ENCODE data around the gene DCAF12.

Gene DCAF12

DNA sequence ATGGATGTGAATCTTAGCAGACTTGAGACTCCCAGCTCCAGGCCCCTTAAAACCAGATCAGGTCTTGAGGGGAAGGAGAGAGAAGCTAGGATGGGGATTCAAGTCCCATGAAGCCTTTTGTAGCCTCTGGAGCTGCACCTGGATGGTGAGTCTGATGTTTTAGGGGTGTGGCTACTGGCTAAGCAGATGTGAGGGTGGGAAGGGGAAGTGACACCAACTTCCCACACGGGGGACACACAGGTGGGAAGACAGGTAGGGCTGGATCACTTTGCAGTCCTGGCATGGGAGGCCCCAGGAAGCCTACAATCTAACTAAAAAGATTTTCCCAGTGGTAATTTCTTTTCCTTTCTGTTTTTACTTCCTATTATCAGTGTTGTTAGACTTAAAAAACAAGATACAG, 39.1 kb downstream of the DCAF12 start:
- H3K27me3 ChIP-seq (ENCODE audit: insufficient read depth, poor library complexity, severe bottlenecking): no peaks in the 10 kb centered on the region
- H3K4me3 ChIP-seq (replicated peaks; ENCODE audit: insufficient read depth, low read length): no peak overlapping the region
- no peak for DNase-seq (ENCODE audit: low read depth in 1 of 2, low spot score in 1 of 2)
- TF ChIP-seq GABPA (IDR thresholded peaks at IDR 0.05; ENCODE audit: low read depth) (no peak), SPI1 (IDR thresholded peaks at IDR 0.05; ENCODE audit: borderline replicate concordance, low read depth) (no peak), POLR2AphosphoS5 (IDR thresholded peaks at IDR 0.05; ENCODE audit: low read depth) (no peak)
- TF ChIP-seq, protein P1, sequence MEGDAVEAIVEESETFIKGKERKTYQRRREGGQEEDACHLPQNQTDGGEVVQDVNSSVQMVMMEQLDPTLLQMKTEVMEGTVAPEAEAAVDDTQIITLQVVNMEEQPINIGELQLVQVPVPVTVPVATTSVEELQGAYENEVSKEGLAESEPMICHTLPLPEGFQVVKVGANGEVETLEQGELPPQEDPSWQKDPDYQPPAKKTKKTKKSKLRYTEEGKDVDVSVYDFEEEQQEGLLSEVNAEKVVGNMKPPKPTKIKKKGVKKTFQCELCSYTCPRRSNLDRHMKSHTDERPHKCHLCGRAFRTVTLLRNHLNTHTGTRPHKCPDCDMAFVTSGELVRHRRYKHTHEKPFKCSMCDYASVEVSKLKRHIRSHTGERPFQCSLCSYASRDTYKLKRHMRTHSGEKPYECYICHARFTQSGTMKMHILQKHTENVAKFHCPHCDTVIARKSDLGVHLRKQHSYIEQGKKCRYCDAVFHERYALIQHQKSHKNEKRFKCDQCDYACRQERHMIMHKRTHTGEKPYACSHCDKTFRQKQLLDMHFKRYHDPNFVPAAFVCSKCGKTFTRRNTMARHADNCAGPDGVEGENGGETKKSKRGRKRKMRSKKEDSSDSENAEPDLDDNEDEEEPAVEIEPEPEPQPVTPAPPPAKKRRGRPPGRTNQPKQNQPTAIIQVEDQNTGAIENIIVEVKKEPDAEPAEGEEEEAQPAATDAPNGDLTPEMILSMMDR (IDR thresholded peaks at IDR 0.05; ENCODE audit: insufficient read depth, low read length): no peak
- TF ChIP-seq, protein P2, sequence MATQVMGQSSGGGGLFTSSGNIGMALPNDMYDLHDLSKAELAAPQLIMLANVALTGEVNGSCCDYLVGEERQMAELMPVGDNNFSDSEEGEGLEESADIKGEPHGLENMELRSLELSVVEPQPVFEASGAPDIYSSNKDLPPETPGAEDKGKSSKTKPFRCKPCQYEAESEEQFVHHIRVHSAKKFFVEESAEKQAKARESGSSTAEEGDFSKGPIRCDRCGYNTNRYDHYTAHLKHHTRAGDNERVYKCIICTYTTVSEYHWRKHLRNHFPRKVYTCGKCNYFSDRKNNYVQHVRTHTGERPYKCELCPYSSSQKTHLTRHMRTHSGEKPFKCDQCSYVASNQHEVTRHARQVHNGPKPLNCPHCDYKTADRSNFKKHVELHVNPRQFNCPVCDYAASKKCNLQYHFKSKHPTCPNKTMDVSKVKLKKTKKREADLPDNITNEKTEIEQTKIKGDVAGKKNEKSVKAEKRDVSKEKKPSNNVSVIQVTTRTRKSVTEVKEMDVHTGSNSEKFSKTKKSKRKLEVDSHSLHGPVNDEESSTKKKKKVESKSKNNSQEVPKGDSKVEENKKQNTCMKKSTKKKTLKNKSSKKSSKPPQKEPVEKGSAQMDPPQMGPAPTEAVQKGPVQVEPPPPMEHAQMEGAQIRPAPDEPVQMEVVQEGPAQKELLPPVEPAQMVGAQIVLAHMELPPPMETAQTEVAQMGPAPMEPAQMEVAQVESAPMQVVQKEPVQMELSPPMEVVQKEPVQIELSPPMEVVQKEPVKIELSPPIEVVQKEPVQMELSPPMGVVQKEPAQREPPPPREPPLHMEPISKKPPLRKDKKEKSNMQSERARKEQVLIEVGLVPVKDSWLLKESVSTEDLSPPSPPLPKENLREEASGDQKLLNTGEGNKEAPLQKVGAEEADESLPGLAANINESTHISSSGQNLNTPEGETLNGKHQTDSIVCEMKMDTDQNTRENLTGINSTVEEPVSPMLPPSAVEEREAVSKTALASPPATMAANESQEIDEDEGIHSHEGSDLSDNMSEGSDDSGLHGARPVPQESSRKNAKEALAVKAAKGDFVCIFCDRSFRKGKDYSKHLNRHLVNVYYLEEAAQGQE (IDR thresholded peaks at IDR 0.05; ENCODE audit: insufficient replicate concordance, low read depth): no peak
- H3K27ac ChIP-seq (replicated peaks): no peak overlapping the region

DNA sequence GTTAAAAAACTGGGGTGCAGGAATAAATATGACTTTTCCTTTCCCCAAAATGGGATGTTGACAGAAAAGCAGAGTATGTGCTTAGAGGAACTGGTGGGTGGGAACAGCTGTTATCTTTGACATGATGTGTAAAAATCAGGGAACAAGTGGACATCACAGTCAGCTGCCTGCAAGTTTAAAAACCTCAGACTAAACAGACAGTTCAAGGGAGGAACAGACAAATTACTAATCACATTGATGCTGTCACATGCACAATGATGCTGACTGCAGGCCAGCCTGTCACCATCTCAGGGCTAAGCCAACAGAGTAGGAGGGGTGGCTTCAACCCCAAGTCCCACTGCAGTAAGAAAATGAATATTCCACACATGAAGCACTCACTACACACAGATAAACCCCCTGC, 39.6 kb downstream of the DCAF12 start:
- no peak for DNase-seq (ENCODE audit: low read depth in 1 of 2, low spot score in 1 of 2)
- Histone ChIP-seq H3K27ac (replicated peaks) (no peak overlapping the region), H3K4me3 (replicated peaks; ENCODE audit: insufficient read depth, low read length) (no peak overlapping the region), H3K27me3 (ENCODE audit: insufficient read depth, poor library complexity, severe bottlenecking) (no peaks in the 10 kb centered on the region)
- TF ChIP-seq, protein P1 (IDR thresholded peaks at IDR 0.05; ENCODE audit: insufficient read depth, low read length): no peak
- TF ChIP-seq GABPA (IDR thresholded peaks at IDR 0.05; ENCODE audit: low read depth) (no peak), SPI1 (IDR thresholded peaks at IDR 0.05; ENCODE audit: borderline replicate concordance, low read depth) (no peak), POLR2AphosphoS5 (IDR thresholded peaks at IDR 0.05; ENCODE audit: low read depth) (no peak)
- TF ChIP-seq, protein P2 (IDR thresholded peaks at IDR 0.05; ENCODE audit: insufficient replicate concordance, low read depth): no peak

DNA sequence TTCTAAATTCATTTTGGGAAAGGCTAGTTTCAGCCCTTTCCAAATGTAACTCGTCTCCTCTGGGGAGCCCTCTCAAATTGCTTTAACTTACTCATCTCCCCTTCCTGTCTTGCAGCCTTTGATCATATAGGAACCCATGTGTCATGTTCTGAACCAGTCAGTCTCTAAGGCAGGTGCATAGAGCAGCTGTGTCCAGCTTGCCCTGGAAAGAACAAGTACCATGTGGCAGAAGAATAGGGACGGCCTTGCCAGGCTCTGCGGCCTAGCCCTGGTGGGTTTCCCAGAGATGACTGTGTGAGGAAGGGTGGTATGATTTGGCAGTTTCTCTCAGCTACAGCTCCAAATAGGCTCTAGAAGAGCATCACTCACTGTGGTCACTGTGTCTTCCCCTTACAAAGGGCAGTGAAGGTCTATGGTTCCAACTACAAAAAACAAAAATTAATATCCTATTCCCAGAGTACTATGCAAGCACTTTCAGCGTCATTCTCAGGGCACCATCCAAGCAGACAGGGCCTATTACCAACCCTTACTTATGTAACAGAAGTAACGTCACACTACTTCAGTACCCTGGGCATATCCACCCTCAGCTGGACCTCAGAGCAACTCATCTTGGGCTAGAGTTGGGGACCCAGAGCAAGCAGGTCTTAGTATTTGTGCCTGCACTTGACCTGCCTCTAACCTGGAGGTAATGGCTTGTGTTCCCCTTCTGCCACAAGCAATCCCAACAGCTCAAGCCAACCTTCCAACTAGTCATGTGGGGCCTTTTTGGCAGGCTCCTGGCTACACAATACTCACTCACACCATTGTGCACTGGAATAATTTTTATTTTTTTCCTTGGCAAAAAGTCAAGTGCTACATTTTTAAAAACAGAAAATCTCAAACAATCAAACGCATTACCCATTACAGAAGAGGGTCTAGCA, 40.7 kb downstream of the DCAF12 start:
- TF ChIP-seq SPI1 (IDR thresholded peaks at IDR 0.05; ENCODE audit: borderline replicate concordance, low read depth) (no peak), POLR2AphosphoS5 (IDR thresholded peaks at IDR 0.05; ENCODE audit: low read depth) (no peak), GABPA (IDR thresholded peaks at IDR 0.05; ENCODE audit: low read depth) (no peak)
- TF ChIP-seq, protein P2 (IDR thresholded peaks at IDR 0.05; ENCODE audit: insufficient replicate concordance, low read depth): no peak
- TF ChIP-seq, protein P1 (IDR thresholded peaks at IDR 0.05; ENCODE audit: insufficient read depth, low read length): no peak
- no peak overlapping the region for H3K27ac ChIP-seq (replicated peaks)
- no peaks in the 10 kb centered on the region for H3K27me3 ChIP-seq (ENCODE audit: insufficient read depth, poor library complexity, severe bottlenecking)
- no peak overlapping the region for H3K4me3 ChIP-seq (replicated peaks; ENCODE audit: insufficient read depth, low read length)
- DNase-seq (ENCODE audit: low read depth in 1 of 2, low spot score in 1 of 2): no peak

Measured in HL-60 (cell line).